ENCODE results near the gene COG6.

COG6 gene

GRCh38 chr13:39770221-39771090 is 115.0 kb downstream of the COG6 start:
- DNase-seq (ENCODE audit: low spot score), result no peak

GRCh38 chr13:39773833-39774232 is 118.4 kb downstream of the COG6 start:
- DNase-seq (ENCODE audit: low spot score), result no peak

GRCh38 chr13:39776439-39776838 is 121.0 kb downstream of the COG6 start:
- peak; percentile 50 for DNase-seq (ENCODE audit: low spot score)

GRCh38 chr13:39777021-39777420 is 121.6 kb downstream of the COG6 start:
- no peak for DNase-seq (ENCODE audit: low spot score)

- DNase-seq (ENCODE audit: low spot score), result peak; percentile 66
These were observed 122.1 kb downstream of the COG6 start for GRCh38 chr13:39777527-39778061.

GRCh38 chr13:39779337-39780265 is 124.1 kb downstream of the COG6 start:
- no peak for DNase-seq (ENCODE audit: low spot score)

- DNase-seq (ENCODE audit: low spot score), result no peak
These were observed 125.2 kb downstream of the COG6 start for GRCh38 chr13:39780711-39781110.

GRCh38 chr13:39781381-39781780 is 125.9 kb downstream of the COG6 start:
- no peak for DNase-seq (ENCODE audit: low spot score)

- DNase-seq (ENCODE audit: low spot score), result no peak
These were observed 127.6 kb downstream of the COG6 start for GRCh38 chr13:39783051-39783450.

GRCh38 chr13:39784347-39784746 is 128.9 kb downstream of the COG6 start:
- no peak for DNase-seq (ENCODE audit: low spot score)

- DNase-seq (ENCODE audit: low spot score), result no peak
These were observed 130.6 kb downstream of the COG6 start for GRCh38 chr13:39786091-39786490.

GRCh38 chr13:39787086-39787487 is 131.6 kb downstream of the COG6 start:
- no peak for DNase-seq (ENCODE audit: low spot score)

GRCh38 chr13:39788102-39788501 is 132.6 kb downstream of the COG6 start:
- no peak for DNase-seq (ENCODE audit: low spot score)

GRCh38 chr13:39789451-39789850 is 134.0 kb downstream of the COG6 start:
- DNase-seq (ENCODE audit: low spot score), result no peak

All from AG20443 (cell line).